Measurements from ENCODE around the gene NPEPL1.
"Not testable (repeated sequence)": the region's sequence is repeated elsewhere in the genome, so short reads cannot be mapped to it uniquely, and the experiment has no call there.

The NPEPL1 gene

GRCh38 chr20:58692579-58693225 is at the start of gene NPEPL1:
TSS of gene NPEPL1 (plus strand) at chr20:58692800. CDS start at chr20:58692901, 101 bp downstream.
- peak; percentile 15 for DNase-seq (ENCODE audit: low read depth, low spot score)

GRCh38 chr20:58642896-58643295 is 49.7 kb upstream of the NPEPL1 start:
- not testable (repeated sequence) for DNase-seq (ENCODE audit: low read depth, low spot score)

GRCh38 chr20:58645412-58645968 is 47.1 kb upstream of the NPEPL1 start:
- no peak for DNase-seq (ENCODE audit: low read depth, low spot score)

GRCh38 chr20:58646257-58646656 is 46.3 kb upstream of the NPEPL1 start:
- no peak for DNase-seq (ENCODE audit: low read depth, low spot score)

GRCh38 chr20:58646703-58647102 is 45.9 kb upstream of the NPEPL1 start:
- DNase-seq (ENCODE audit: low read depth, low spot score), result no peak

GRCh38 chr20:58647162-58647795 is 45.3 kb upstream of the NPEPL1 start:
- no peak for DNase-seq (ENCODE audit: low read depth, low spot score)

- DNase-seq (ENCODE audit: low read depth, low spot score), result no peak
Measured at GRCh38 chr20:58647796-58648501, 44.7 kb upstream of the NPEPL1 start.

GRCh38 chr20:58648502-58648825 is 44.1 kb upstream of the NPEPL1 start:
- not testable (repeated sequence) for DNase-seq (ENCODE audit: low read depth, low spot score)

- DNase-seq (ENCODE audit: low read depth, low spot score), result no peak
Measured at GRCh38 chr20:58649288-58650180, 43.1 kb upstream of the NPEPL1 start.

GRCh38 chr20:58650181-58650775 is 42.3 kb upstream of the NPEPL1 start:
- no peak for DNase-seq (ENCODE audit: low read depth, low spot score)

- DNase-seq (ENCODE audit: low read depth, low spot score), result peak; percentile 81
Measured at GRCh38 chr20:58650776-58651558, 41.6 kb upstream of the NPEPL1 start, which contains the start of gene STX16. TSS of gene STX16 (plus strand) at chr20:58651283. CDS start at chr20:58652007, 724 bp downstream.

GRCh38 chr20:58651559-58651945 is 41.0 kb upstream of the NPEPL1 start:
- DNase-seq (ENCODE audit: low read depth, low spot score), result no peak

GRCh38 chr20:58651946-58652605 is 40.5 kb upstream of the NPEPL1 start:
- peak; percentile 74 for DNase-seq (ENCODE audit: low read depth, low spot score)

GRCh38 chr20:58652606-58653294 is 39.9 kb upstream of the NPEPL1 start:
- DNase-seq (ENCODE audit: low read depth, low spot score), result no peak

GRCh38 chr20:58654337-58654736 is 38.3 kb upstream of the NPEPL1 start:
- no peak for DNase-seq (ENCODE audit: low read depth, low spot score)

- no peak for DNase-seq (ENCODE audit: low read depth, low spot score)
Measured at GRCh38 chr20:58655328-58656107, 37.1 kb upstream of the NPEPL1 start.

- DNase-seq (ENCODE audit: low read depth, low spot score), result no peak
Measured at GRCh38 chr20:58656831-58657230, 35.8 kb upstream of the NPEPL1 start.

GRCh38 chr20:58657262-58657661 is 35.3 kb upstream of the NPEPL1 start:
- DNase-seq (ENCODE audit: low read depth, low spot score), result no peak

Measured in smooth muscle cell of the brain vasculature (primary cell).